Liver (tissue), 3 donors: Measurements from ENCODE around the gene C1QA.

Experiments used
- ATF3 ChIP-seq: IDR thresholded peaks from 2 replicates; pipeline ENCODE4 v1.6.1; 2016; ENCODE audit warnings: antibody characterized with exemption
- CTCF ChIP-seq: fragments of 150-350 bp; IDR thresholded peaks from 2 replicates; pipeline ENCODE4 v1.5.1; 2017; ENCODE audit warnings: improper control_type of control experiment, low read depth, low read length; ENCODE audit not compliant: missing input control
- EGR1 ChIP-seq, 2 donors: IDR thresholded peaks; 2 replicates each; pipeline ENCODE4 v1.6.1; 2016 to 2018; ENCODE audit warnings: antibody characterized with exemption in 2 of 2, low read depth in 2 of 2
- FOXA1 ChIP-seq: IDR thresholded peaks from 2 replicates; pipeline ENCODE4 v1.6.1; 2016; ENCODE audit warnings: antibody characterized with exemption
- JUND ChIP-seq, 2 donors: IDR thresholded peaks; 2 replicates each; pipeline ENCODE4 v1.6.1; 2016; ENCODE audit warnings: antibody characterized with exemption in 2 of 2
- MAX ChIP-seq: IDR thresholded peaks from 2 replicates; pipeline ENCODE4 v1.6.1; 2016; ENCODE audit warnings: antibody characterized with exemption
- donor health status: healthy.
- donor health status: healthy.

DNA sequence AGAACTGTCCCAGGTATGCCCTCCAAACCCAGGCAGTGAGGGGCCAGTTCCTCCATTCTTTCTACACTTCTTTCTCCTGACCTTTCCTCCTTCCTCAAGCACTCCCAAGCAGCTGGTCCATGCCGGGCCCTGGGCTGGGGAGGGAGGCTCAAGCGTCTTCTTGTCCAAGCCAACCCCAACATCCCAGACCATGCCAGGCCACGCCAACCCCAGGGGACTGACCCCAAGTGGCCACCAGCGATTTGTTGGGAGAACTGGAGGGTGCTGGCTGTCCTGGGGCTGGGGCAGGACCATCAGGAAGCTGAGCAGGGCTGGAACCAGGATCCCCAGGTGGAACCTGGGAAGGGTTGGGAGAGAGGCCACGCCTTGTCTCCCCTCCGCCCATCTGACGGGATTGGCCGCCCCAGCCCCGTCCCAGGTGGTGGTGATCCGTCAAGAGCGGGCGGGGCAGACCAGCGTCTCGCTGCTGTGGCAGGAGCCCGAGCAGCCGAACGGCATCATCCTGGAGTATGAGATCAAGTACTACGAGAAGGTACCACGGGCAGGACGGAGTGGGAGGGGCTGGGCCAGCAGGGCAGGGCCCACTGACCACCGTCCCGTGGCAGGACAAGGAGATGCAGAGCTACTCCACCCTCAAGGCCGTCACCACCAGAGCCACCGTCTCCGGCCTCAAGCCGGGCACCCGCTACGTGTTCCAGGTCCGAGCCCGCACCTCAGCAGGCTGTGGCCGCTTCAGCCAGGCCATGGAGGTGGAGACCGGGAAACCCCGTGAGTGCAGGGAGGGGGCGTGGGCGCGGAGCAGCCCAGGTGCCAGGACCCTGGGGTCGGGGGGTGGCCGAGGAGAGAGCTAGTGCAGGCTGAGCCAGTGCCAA lies 43.3 kb upstream of the C1QA start:
- TF ChIP-seq CTCF, result no peak
- TF ChIP-seq MAX, result no peak
- TF ChIP-seq JUND (IDR thresholded peaks at IDR 0.05), result no peak
- TF ChIP-seq FOXA1, result no peak
- TF ChIP-seq EGR1 (IDR thresholded peaks at IDR 0.05; ENCODE audit: low read depth in 2 of 2), result no peak
- no peak for TF ChIP-seq ATF3
